T-helper 1 cell treated with Interleukin-12 subunit alpha and Interleukin-12 subunit beta and Interleukin-4 antibody, amounts not matched to agents 30 μg/mL and 1 μg/mL, for 36 hours (primary cell): Measurements from ENCODE around the gene MEG3.

Source experiments
- H3K27ac Mint-ChIP-seq: one replicate; pipeline ENCODE4 v1.8.0; 2021; ENCODE audit warnings: mild to moderate bottlenecking, mixed read lengths
- H3K27me3 Mint-ChIP-seq: one replicate; pipeline ENCODE4 v1.8.0; 2021; ENCODE audit warnings: low read depth, mixed read lengths
- H3K36me3 Mint-ChIP-seq: one replicate; pipeline ENCODE4 v1.8.0; 2021; ENCODE audit warnings: low read depth, mixed read lengths
- H3K4me1 Mint-ChIP-seq: one replicate; pipeline ENCODE4 v1.8.0; 2021; ENCODE audit warnings: low read depth, mixed read lengths
- H3K4me3 Mint-ChIP-seq: one replicate; pipeline ENCODE4 v1.8.0; 2021; ENCODE audit warnings: mild to moderate bottlenecking, moderate library complexity, mixed read lengths
- H3K9me3 Mint-ChIP-seq: one replicate; pipeline ENCODE4 v1.8.0; 2021; ENCODE audit warnings: mixed read lengths

Gene MEG3

GRCh38 chr14:100896369-100897060, 70.6 kb downstream of the MEG3 start:
- Mint-ChIP-seq H3K4me1 (no peaks in the 10 kb centered on the region), H3K9me3 (no peaks in the 10 kb centered on the region), H3K4me3 (no peak overlapping the region), H3K27ac (no peak overlapping the region), H3K36me3 (no peaks in the 10 kb centered on the region), H3K27me3 (peaks cover 30% of the 10 kb centered on the region)

- no peaks in the 10 kb centered on the region for H3K4me1 Mint-ChIP-seq
- H3K27me3 Mint-ChIP-seq = peaks cover 42% of the 10 kb centered on the region
- no peaks in the 10 kb centered on the region for H3K9me3 Mint-ChIP-seq
- no peak overlapping the region for H3K4me3 Mint-ChIP-seq
- no peak overlapping the region for H3K27ac Mint-ChIP-seq
- no peaks in the 10 kb centered on the region for H3K36me3 Mint-ChIP-seq
These were observed 72.5 kb downstream of the MEG3 start for GRCh38 chr14:100898465-100898864.

- Mint-ChIP-seq H3K27ac (no peak overlapping the region), H3K9me3 (no peaks in the 10 kb centered on the region), H3K4me1 (no peaks in the 10 kb centered on the region), H3K4me3 (no peak overlapping the region), H3K27me3 (peaks cover 46% of the 10 kb centered on the region), H3K36me3 (no peaks in the 10 kb centered on the region)
These were observed 73.3 kb downstream of the MEG3 start for GRCh38 chr14:100898935-100899883.

- no peak overlapping the region for H3K4me3 Mint-ChIP-seq
- no peaks in the 10 kb centered on the region for H3K4me1 Mint-ChIP-seq
- peaks cover 51% of the 10 kb centered on the region for H3K27me3 Mint-ChIP-seq
- H3K36me3 Mint-ChIP-seq = no peaks in the 10 kb centered on the region
- no peaks in the 10 kb centered on the region for H3K9me3 Mint-ChIP-seq
- H3K27ac Mint-ChIP-seq = no peak overlapping the region
These were observed 74.2 kb downstream of the MEG3 start for GRCh38 chr14:100899884-100900771.

GRCh38 chr14:100900837-100901390, 75.0 kb downstream of the MEG3 start:
- no peaks in the 10 kb centered on the region for H3K36me3 Mint-ChIP-seq
- H3K4me3 Mint-ChIP-seq = no peak overlapping the region
- no peaks in the 10 kb centered on the region for H3K9me3 Mint-ChIP-seq
- H3K27ac Mint-ChIP-seq = no peak overlapping the region
- no peaks in the 10 kb centered on the region for H3K4me1 Mint-ChIP-seq
- peaks cover 59% of the 10 kb centered on the region for H3K27me3 Mint-ChIP-seq

- no peaks in the 10 kb centered on the region for H3K4me1 Mint-ChIP-seq
- no peaks in the 10 kb centered on the region for H3K9me3 Mint-ChIP-seq
- H3K27me3 Mint-ChIP-seq = peaks cover 62% of the 10 kb centered on the region
- H3K4me3 Mint-ChIP-seq = no peak overlapping the region
- no peaks in the 10 kb centered on the region for H3K36me3 Mint-ChIP-seq
- no peak overlapping the region for H3K27ac Mint-ChIP-seq
These were observed 75.7 kb downstream of the MEG3 start for GRCh38 chr14:100901391-100902183.

- Mint-ChIP-seq H3K4me3 (no peak overlapping the region), H3K27me3 (peaks cover 62% of the 10 kb centered on the region)
These were observed 76.6 kb downstream of the MEG3 start for GRCh38 chr14:100902295-100903133.

GRCh38 chr14:100903134-100903468, 77.2 kb downstream of the MEG3 start:
- Mint-ChIP-seq H3K4me3 (no peak overlapping the region), H3K27me3 (peaks cover 62% of the 10 kb centered on the region), H3K27ac (no peak overlapping the region), H3K36me3 (no peaks in the 10 kb centered on the region), H3K9me3 (no peaks in the 10 kb centered on the region), H3K4me1 (no peaks in the 10 kb centered on the region)

More at GRCh38 chr14:100902295-100903133, 76.6 kb downstream of the MEG3 start:
- H3K4me1 Mint-ChIP-seq = no peaks in the 10 kb centered on the region
- H3K27ac Mint-ChIP-seq = no peak overlapping the region
- H3K36me3 Mint-ChIP-seq = no peaks in the 10 kb centered on the region
- no peaks in the 10 kb centered on the region for H3K9me3 Mint-ChIP-seq

GRCh38 chr14:100903672-100904185, 77.8 kb downstream of the MEG3 start, which contains the start of gene RTL1:
TSS of gene RTL1 (minus strand) at chr14:100903722. CDS start at chr14:100884788, 18,934 bp downstream.
- Mint-ChIP-seq H3K4me1 (no peaks in the 10 kb centered on the region), H3K4me3 (no peak within 1 kb of the TSS), H3K36me3 (no peaks in the 10 kb centered on the region), H3K27me3 (peaks cover 57% of the 10 kb centered on the region), H3K27ac (peak within 1 kb of the TSS; percentile 67), H3K9me3 (no peaks in the 10 kb centered on the region)

- H3K36me3 Mint-ChIP-seq = no peaks in the 10 kb centered on the region
- H3K9me3 Mint-ChIP-seq = no peaks in the 10 kb centered on the region
- no peak overlapping the region for H3K4me3 Mint-ChIP-seq
- peaks cover 49% of the 10 kb centered on the region for H3K27me3 Mint-ChIP-seq
- H3K27ac Mint-ChIP-seq = no peak overlapping the region
- no peaks in the 10 kb centered on the region for H3K4me1 Mint-ChIP-seq
These were observed 78.6 kb downstream of the MEG3 start for GRCh38 chr14:100904307-100905087.

GRCh38 chr14:100905166-100905565, 79.2 kb downstream of the MEG3 start:
- Mint-ChIP-seq H3K36me3 (no peaks in the 10 kb centered on the region), H3K27ac (no peak overlapping the region), H3K4me1 (no peaks in the 10 kb centered on the region), H3K9me3 (no peaks in the 10 kb centered on the region), H3K4me3 (no peak overlapping the region), H3K27me3 (peaks cover 43% of the 10 kb centered on the region)

- no peak overlapping the region for H3K4me3 Mint-ChIP-seq
- H3K27ac Mint-ChIP-seq = no peak overlapping the region
- no peaks in the 10 kb centered on the region for H3K9me3 Mint-ChIP-seq
- H3K27me3 Mint-ChIP-seq = peaks cover 32% of the 10 kb centered on the region
- no peaks in the 10 kb centered on the region for H3K36me3 Mint-ChIP-seq
- no peaks in the 10 kb centered on the region for H3K4me1 Mint-ChIP-seq
These were observed 80.5 kb downstream of the MEG3 start for GRCh38 chr14:100906420-100906819.
